DND-41 (cell line): ENCODE measurements around the gene MICAL1.

Experiments
- EZH2 ChIP-seq: IDR thresholded peaks from 3 replicates; pipeline ENCODE4 v1.6.1; 2012; ENCODE audit warnings: borderline replicate concordance, low read depth, mild to moderate bottlenecking, moderate library complexity, low read length, inconsistent platforms; ENCODE audit not compliant: severe bottlenecking
- TF ChIP-seq, protein P1 (sequence below): IDR thresholded peaks from 2 replicates; pipeline ENCODE4 v1.5.1; 2012; ENCODE audit warnings: borderline replicate concordance, low read length, moderate library complexity, mild to moderate bottlenecking; ENCODE audit not compliant: poor library complexity, severe bottlenecking; ENCODE audit errors: extremely low read depth

DNA sequence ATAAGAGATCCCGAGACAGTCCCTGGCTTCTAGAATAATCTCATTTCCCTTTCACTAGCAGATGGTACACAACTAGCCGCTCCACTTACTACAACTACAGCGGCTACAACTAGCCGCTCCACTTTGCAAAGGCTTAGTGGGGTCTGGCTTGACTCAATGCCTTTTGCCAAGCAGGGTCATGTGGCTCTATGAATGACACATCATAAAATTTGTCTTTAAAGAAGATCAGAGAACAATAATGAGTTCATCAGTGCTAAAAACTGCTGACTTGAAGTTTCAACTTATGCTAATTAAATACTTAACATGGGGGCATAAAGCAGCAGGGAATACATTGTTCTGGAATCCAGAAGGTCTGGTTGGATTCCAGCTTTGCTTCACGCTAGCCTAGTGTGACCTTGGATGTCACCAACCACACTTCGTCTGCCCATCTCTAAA lies 2.0 kb upstream of the MICAL1 start:
- TF ChIP-seq, protein P1, sequence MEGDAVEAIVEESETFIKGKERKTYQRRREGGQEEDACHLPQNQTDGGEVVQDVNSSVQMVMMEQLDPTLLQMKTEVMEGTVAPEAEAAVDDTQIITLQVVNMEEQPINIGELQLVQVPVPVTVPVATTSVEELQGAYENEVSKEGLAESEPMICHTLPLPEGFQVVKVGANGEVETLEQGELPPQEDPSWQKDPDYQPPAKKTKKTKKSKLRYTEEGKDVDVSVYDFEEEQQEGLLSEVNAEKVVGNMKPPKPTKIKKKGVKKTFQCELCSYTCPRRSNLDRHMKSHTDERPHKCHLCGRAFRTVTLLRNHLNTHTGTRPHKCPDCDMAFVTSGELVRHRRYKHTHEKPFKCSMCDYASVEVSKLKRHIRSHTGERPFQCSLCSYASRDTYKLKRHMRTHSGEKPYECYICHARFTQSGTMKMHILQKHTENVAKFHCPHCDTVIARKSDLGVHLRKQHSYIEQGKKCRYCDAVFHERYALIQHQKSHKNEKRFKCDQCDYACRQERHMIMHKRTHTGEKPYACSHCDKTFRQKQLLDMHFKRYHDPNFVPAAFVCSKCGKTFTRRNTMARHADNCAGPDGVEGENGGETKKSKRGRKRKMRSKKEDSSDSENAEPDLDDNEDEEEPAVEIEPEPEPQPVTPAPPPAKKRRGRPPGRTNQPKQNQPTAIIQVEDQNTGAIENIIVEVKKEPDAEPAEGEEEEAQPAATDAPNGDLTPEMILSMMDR, result no peak
- TF ChIP-seq EZH2, result no peak
